ENCODE results near the gene SGK1.
"Not testable (repeated sequence)": the region's sequence is repeated elsewhere in the genome, so short reads cannot be mapped to it uniquely, and the experiment has no call there.

The SGK1 gene

DNA sequence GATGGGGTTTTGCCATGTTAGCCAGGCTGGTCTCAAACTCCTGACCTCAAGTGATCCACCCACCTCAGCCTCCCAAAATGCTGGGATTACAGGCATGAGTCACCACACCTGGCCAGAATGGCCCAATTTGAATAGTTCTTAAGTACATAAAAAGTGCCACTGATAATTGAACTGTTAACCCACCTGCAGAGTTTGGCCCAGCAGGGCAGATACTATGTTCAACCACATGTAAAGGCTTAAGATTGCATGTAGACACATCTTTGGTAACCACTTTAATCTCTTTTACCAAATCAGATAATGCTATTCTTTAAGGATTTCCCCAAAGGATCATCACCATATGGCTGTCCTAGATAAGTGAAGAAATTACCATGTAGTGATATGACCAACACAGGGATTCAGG is 21.3 kb upstream of the SGK1 start:
- no peak for TF ChIP-seq POLR2AphosphoS5 (IDR thresholded peaks at IDR 0.05; ENCODE audit: borderline replicate concordance, low read depth, low read length)
- no peak for TF ChIP-seq EZH2 (IDR thresholded peaks at IDR 0.05)
- no peak for TF ChIP-seq FOXP2 (optimal IDR thresholded peaks at IDR 0.05; ENCODE audit: control extremely low read depth, extremely low read length, insufficient read depth)

DNA sequence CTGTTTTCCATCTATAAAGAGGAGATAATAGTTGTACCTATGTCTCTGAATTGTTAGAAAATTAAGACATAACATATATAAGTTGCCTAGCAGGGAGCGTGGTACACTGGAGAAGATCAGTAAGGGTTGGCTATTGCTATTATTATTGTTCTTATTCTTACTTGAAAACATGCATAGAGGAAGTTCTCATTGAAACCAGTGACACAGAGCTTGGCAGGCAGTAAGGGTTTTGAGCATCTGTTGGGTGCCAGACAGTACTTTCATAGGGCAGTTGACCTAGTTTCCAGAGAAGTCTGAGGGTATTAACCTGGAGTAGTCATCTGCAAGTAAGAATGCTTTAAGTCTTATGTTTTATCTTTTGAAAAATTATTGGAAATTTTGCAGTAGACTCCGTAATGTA is 13.3 kb upstream of the SGK1 start:
- H3K4me3 ChIP-seq: no peak overlapping the region
- DNase-seq (ENCODE audit: low read depth, low spot score): no peak
- H3K27ac ChIP-seq: no peak overlapping the region
- H3K9me3 ChIP-seq (ENCODE audit: low read depth, low read length): no peaks in the 10 kb centered on the region
- no peaks in the 10 kb centered on the region for H3K36me3 ChIP-seq (ENCODE audit: insufficient read depth, low read length)
- no peak for TF ChIP-seq EZH2 (IDR thresholded peaks at IDR 0.05)
- no peak for TF ChIP-seq FOXP2 (optimal IDR thresholded peaks at IDR 0.05; ENCODE audit: control extremely low read depth, extremely low read length, insufficient read depth)
- H3K9ac ChIP-seq (ENCODE audit: insufficient read length): no peak overlapping the region

More for the DNA sequence above, 21.3 kb upstream of the SGK1 start:
- no peak for DNase-seq (ENCODE audit: low read depth, low spot score)
- Histone ChIP-seq H3K9ac (ENCODE audit: insufficient read length) (no peak overlapping the region), H3K27ac (no peak overlapping the region), H3K9me3 (ENCODE audit: low read depth, low read length) (no peaks in the 10 kb centered on the region), H3K4me3 (no peak overlapping the region), H3K36me3 (ENCODE audit: insufficient read depth, low read length) (no peaks in the 10 kb centered on the region)

- H3K9me3 ChIP-seq (ENCODE audit: low read depth, low read length): no peaks in the 10 kb centered on the region
- no peak for DNase-seq (ENCODE audit: low read depth, low spot score)
- no peak overlapping the region for H3K9ac ChIP-seq (ENCODE audit: insufficient read length)
- H3K36me3 ChIP-seq (ENCODE audit: insufficient read depth, low read length): no peaks in the 10 kb centered on the region
- TF ChIP-seq EZH2 (IDR thresholded peaks at IDR 0.05) (no peak), FOXP2 (optimal IDR thresholded peaks at IDR 0.05; ENCODE audit: control extremely low read depth, extremely low read length, insufficient read depth) (no peak), POLR2AphosphoS5 (IDR thresholded peaks at IDR 0.05; ENCODE audit: borderline replicate concordance, low read depth, low read length) (no peak)
- H3K27ac ChIP-seq: no peak overlapping the region
- H3K4me3 ChIP-seq: no peak overlapping the region
These were observed 12.6 kb upstream of the SGK1 start for GRCh38 chr6:134330555-134330954.

DNA sequence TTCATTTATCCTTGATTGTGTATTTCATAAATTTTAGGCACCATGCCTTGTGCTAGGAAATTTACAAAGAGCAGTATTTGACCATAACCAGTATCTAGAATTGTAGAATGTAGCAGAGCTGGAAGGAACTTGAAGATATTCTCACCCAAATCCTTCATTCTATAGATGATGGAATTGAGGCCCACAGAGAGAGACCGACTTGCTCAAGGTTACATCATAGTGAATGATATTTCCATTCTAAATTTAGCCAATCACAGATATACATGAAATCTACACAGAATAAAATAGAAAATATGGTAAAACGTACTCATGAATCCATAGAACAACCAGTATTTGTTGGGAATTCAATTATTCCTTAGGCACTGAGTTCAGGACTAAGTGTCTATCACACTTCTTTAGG is 10.9 kb upstream of the SGK1 start:
- no peak overlapping the region for H3K27ac ChIP-seq
- H3K9me3 ChIP-seq (ENCODE audit: low read depth, low read length): no peaks in the 10 kb centered on the region
- no peak overlapping the region for H3K9ac ChIP-seq (ENCODE audit: insufficient read length)
- no peaks in the 10 kb centered on the region for H3K36me3 ChIP-seq (ENCODE audit: insufficient read depth, low read length)
- TF ChIP-seq EZH2 (IDR thresholded peaks at IDR 0.05) (no peak), FOXP2 (optimal IDR thresholded peaks at IDR 0.05; ENCODE audit: control extremely low read depth, extremely low read length, insufficient read depth) (no peak), POLR2AphosphoS5 (IDR thresholded peaks at IDR 0.05; ENCODE audit: borderline replicate concordance, low read depth, low read length) (no peak)
- H3K4me3 ChIP-seq: no peak overlapping the region
- DNase-seq (ENCODE audit: low read depth, low spot score): no peak

DNA sequence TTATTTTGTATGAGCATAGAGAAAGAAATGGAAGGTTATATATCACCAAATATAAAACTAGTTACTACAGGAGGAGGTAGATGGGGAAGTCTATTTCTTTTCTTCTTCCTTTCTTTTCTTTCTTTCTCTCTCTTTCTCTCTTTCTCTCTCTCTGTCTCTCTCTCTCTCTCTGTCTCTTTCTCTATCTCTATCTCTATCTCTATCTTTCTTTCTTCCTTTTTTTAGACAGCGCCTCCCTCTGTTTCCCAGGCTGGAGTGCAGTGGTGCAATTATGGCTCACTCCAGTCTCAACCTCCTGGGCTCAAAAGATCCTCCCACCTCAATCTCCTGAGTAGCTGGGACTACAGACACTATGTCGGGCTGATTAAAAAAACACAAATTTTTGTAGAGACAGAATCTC is 10.2 kb upstream of the SGK1 start:
- H3K4me3 ChIP-seq: no peak overlapping the region
- no peak overlapping the region for H3K27ac ChIP-seq
- no peak overlapping the region for H3K9ac ChIP-seq (ENCODE audit: insufficient read length)
- TF ChIP-seq POLR2AphosphoS5 (IDR thresholded peaks at IDR 0.05; ENCODE audit: borderline replicate concordance, low read depth, low read length) (no peak), EZH2 (IDR thresholded peaks at IDR 0.05) (no peak), FOXP2 (optimal IDR thresholded peaks at IDR 0.05; ENCODE audit: control extremely low read depth, extremely low read length, insufficient read depth) (no peak)
- no peaks in the 10 kb centered on the region for H3K36me3 ChIP-seq (ENCODE audit: insufficient read depth, low read length)
- no peak for DNase-seq (ENCODE audit: low read depth, low spot score)
- no peaks in the 10 kb centered on the region for H3K9me3 ChIP-seq (ENCODE audit: low read depth, low read length)

DNA sequence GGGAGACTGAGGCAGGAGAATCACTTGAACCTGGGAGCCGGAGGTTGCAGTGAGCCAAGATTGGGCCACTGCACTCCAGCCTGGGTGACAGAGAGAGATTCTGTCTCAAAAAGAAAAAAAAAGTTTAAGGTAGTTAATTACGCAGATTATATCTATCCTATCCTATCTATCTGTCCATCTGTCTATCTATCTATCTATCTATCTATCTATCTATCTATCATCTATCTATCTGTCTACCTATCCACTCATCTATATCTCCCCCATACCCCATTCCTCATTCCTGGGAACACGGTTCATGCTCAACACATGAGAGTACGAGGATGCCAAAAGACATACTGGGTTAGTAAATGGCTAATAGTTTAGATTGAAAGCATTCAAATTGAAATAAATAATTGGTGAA is 8.3 kb upstream of the SGK1 start:
- not testable (repeated sequence) for H3K36me3 ChIP-seq (ENCODE audit: insufficient read depth, low read length); H3K9me3 ChIP-seq (ENCODE audit: low read depth, low read length); DNase-seq (ENCODE audit: low read depth, low spot score); H3K27ac ChIP-seq; H3K9ac ChIP-seq (ENCODE audit: insufficient read length); H3K4me3 ChIP-seq

DNA sequence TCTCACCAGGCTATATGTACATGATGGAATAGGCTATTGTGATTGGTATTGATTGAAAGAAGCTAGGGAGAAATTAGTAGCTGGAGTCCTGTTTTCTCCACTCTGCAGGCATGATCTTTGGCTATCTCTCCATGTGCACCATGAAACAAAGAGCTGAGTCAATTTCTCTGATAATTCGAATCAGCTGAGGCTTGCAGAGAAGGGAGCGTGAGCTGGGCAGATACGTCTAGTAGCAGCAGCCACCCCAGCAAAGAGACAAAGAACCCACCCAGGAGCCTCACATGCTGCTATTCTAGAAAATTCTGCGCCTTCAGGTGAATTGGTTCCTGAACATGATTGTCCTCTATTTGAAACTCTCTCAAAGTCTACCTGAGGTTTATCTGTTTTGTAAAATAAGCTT is 6.9 kb upstream of the SGK1 start:
- TF ChIP-seq EZH2 (IDR thresholded peaks at IDR 0.05) (no peak), FOXP2 (optimal IDR thresholded peaks at IDR 0.05; ENCODE audit: control extremely low read depth, extremely low read length, insufficient read depth) (no peak), POLR2AphosphoS5 (IDR thresholded peaks at IDR 0.05; ENCODE audit: borderline replicate concordance, low read depth, low read length) (no peak)
- H3K27ac ChIP-seq: no peak overlapping the region
- no peak for DNase-seq (ENCODE audit: low read depth, low spot score)
- no peak overlapping the region for H3K4me3 ChIP-seq
- no peak overlapping the region for H3K9ac ChIP-seq (ENCODE audit: insufficient read length)
- no peaks in the 10 kb centered on the region for H3K9me3 ChIP-seq (ENCODE audit: low read depth, low read length)
- no peaks in the 10 kb centered on the region for H3K36me3 ChIP-seq (ENCODE audit: insufficient read depth, low read length)

- TF ChIP-seq FOXP2 (optimal IDR thresholded peaks at IDR 0.05; ENCODE audit: control extremely low read depth, extremely low read length, insufficient read depth) (no peak), POLR2AphosphoS5 (IDR thresholded peaks at IDR 0.05; ENCODE audit: borderline replicate concordance, low read depth, low read length) (no peak), EZH2 (IDR thresholded peaks at IDR 0.05) (no peak)
- Histone ChIP-seq H3K27ac (no peak overlapping the region), H3K9me3 (ENCODE audit: low read depth, low read length) (no peaks in the 10 kb centered on the region), H3K9ac (ENCODE audit: insufficient read length) (no peak overlapping the region), H3K4me3 (no peak overlapping the region), H3K36me3 (ENCODE audit: insufficient read depth, low read length) (no peaks in the 10 kb centered on the region)
- no peak for DNase-seq (ENCODE audit: low read depth, low spot score)
These were observed 6.2 kb upstream of the SGK1 start for GRCh38 chr6:134324141-134324540.

- H3K9ac ChIP-seq (ENCODE audit: insufficient read length): no peak overlapping the region
- H3K9me3 ChIP-seq (ENCODE audit: low read depth, low read length): no peaks in the 10 kb centered on the region
- no peak overlapping the region for H3K4me3 ChIP-seq
- no peaks in the 10 kb centered on the region for H3K36me3 ChIP-seq (ENCODE audit: insufficient read depth, low read length)
- DNase-seq (ENCODE audit: low read depth, low spot score): no peak
- no peak for TF ChIP-seq FOXP2 (optimal IDR thresholded peaks at IDR 0.05; ENCODE audit: control extremely low read depth, extremely low read length, insufficient read depth)
- TF ChIP-seq EZH2 (IDR thresholded peaks at IDR 0.05): no peak
- no peak for TF ChIP-seq POLR2AphosphoS5 (IDR thresholded peaks at IDR 0.05; ENCODE audit: borderline replicate concordance, low read depth, low read length)
- no peak overlapping the region for H3K27ac ChIP-seq
These were observed 5.8 kb upstream of the SGK1 start for GRCh38 chr6:134323698-134324097.
